Neural progenitor cell (in vitro differentiated cells): Measurements from ENCODE around the gene CNEP1R1. TPM values are rescaled to one million over a fixed set of nuclear protein-coding genes. Genes with fewer than 3 reads are reported as not detected.
A peak's percentile ranks its signal among the peaks of the same experiment; 100 is the strongest.

Experiments
- DNase-seq: peaks from one replicate; pipeline ENCODE4 v3.0.0-alpha.2; 2016; ENCODE audit warnings: low spot score
- H2AFZ ChIP-seq: fragments of 200-600 bp; sonication (generic); replicated peaks from 2 replicates; pipeline ENCODE4 v1.6.1; 2016; ENCODE audit warnings: antibody characterized with exemption
- H3F3A ChIP-seq: fragments of 200-600 bp; sonication (generic); 2 replicates; pipeline ENCODE4 v1.6.1; 2016; ENCODE audit warnings: antibody characterized with exemption, low read depth
- H3K27ac ChIP-seq: fragments of 200-600 bp; sonication (generic); 2 replicates; pipeline ENCODE4 v1.5.1; 2016; ENCODE audit warnings: mild to moderate bottlenecking
- H3K27me3 ChIP-seq: fragments of 200-600 bp; sonication (generic); 2 replicates; pipeline ENCODE4 v1.6.1; 2016; ENCODE audit warnings: mild to moderate bottlenecking, moderate library complexity
- H3K36me3 ChIP-seq: fragments of 200-600 bp; sonication (generic); 2 replicates; pipeline ENCODE4 v1.5.1; 2016
- H3K4me1 ChIP-seq: fragments of 200-600 bp; sonication (generic); 2 replicates; pipeline ENCODE4 v1.6.1; 2016; ENCODE audit warnings: mixed run types
- H3K4me2 ChIP-seq: fragments of 200-600 bp; sonication (generic); 2 replicates; pipeline ENCODE4 v1.6.1; 2016
- H3K4me3 ChIP-seq: fragments of 200-600 bp; sonication (generic); 2 replicates; pipeline ENCODE4 v1.5.1; 2016
- H3K79me2 ChIP-seq: fragments of 200-600 bp; sonication (generic); 2 replicates; pipeline ENCODE4 v1.6.1; 2016; ENCODE audit warnings: low read depth
- H3K9ac ChIP-seq: fragments of 200-600 bp; sonication (generic); 2 replicates; pipeline ENCODE4 v1.6.1; 2016
- H3K9me3 ChIP-seq: fragments of 200-600 bp; sonication (generic); 2 replicates; pipeline ENCODE4 v1.5.1; 2016; ENCODE audit warnings: low read depth
- H4K20me1 ChIP-seq: fragments of 200-600 bp; sonication (generic); 2 replicates; pipeline ENCODE4 v1.6.1; 2016; ENCODE audit warnings: low read depth
- H3K27ac Mint-ChIP-seq: 3 replicates; pipeline ENCODE4 v1.8.0; 2021; ENCODE audit warnings: mixed read lengths
- H3K27me3 Mint-ChIP-seq: 2 replicates; pipeline ENCODE4 v1.8.0; 2022; ENCODE audit warnings: low read depth, mild to moderate bottlenecking, inconsistent platforms, moderate library complexity, mixed read lengths; ENCODE audit not compliant: insufficient read depth
- H3K36me3 Mint-ChIP-seq: 3 replicates; pipeline ENCODE4 v1.8.0; 2021; ENCODE audit warnings: mixed read lengths
- H3K4me1 Mint-ChIP-seq: 3 replicates; pipeline ENCODE4 v1.8.0; 2021; ENCODE audit warnings: mixed read lengths
- H3K4me3 Mint-ChIP-seq: 3 replicates; pipeline ENCODE4 v1.8.0; 2021; ENCODE audit warnings: mild to moderate bottlenecking, moderate library complexity, mixed read lengths
- H3K9me3 Mint-ChIP-seq: 3 replicates; pipeline ENCODE4 v1.8.0; 2020; ENCODE audit warnings: mixed read lengths
- CTCF ChIP-seq: fragments of 200-600 bp; sonication (generic); IDR thresholded peaks from 2 replicates; pipeline ENCODE4 v1.5.1; 2017; ENCODE audit warnings: antibody characterized with exemption, mild to moderate bottlenecking
- EZH2 ChIP-seq: fragments of 200-600 bp; sonication (generic); IDR thresholded peaks from 2 replicates; pipeline ENCODE4 v1.6.1; 2017; ENCODE audit warnings: antibody characterized with exemption, mild to moderate bottlenecking, moderate library complexity
- EZH2phosphoT487 ChIP-seq: fragments of 200-600 bp; sonication (generic); IDR thresholded peaks from 2 replicates; pipeline ENCODE4 v1.6.1; 2017; ENCODE audit warnings: antibody characterized with exemption
- total RNA-seq: library from RNA; depleted of rRNA; stranded (reverse); fragments of >200 nt; gene quantifications from 2 replicates; pipeline ENCODE4 v1.2.3, GENCODE V29; 2015; ENCODE audit warnings: low replicate concordance

The CNEP1R1 gene
- total RNA-seq, 1 donor from 2014 or later: 52.7 TPM

DNA sequence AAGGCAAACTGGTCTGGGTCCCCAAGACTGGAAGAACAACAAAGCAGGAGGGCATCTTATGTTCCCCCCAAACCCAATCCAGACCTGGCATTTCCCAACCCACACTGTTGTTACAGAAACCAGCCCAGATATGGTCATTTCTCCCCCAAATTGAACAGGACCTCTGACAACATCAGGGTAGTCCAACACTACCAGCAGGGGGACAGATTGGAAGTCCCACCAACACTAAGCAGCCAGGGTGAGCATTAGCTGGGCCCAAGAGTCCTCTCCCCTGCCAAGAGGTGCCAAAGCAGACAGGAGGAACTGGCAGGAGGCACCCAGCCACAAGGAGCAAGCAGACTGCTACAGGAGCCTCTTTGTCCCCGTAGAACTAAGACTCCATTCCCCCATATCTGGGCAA is 29.3 kb upstream of the CNEP1R1 start:
- Histone ChIP-seq H4K20me1 (no peaks in the 10 kb centered on the region), H3K4me3 (no peak overlapping the region), H3K27ac (no peak overlapping the region), H2AFZ (no peak overlapping the region), H3K9me3 (no peaks in the 10 kb centered on the region), H3F3A (no peaks in the 10 kb centered on the region), H3K36me3 (no peaks in the 10 kb centered on the region), H3K79me2 (no peaks in the 10 kb centered on the region), H3K4me1 (no peaks in the 10 kb centered on the region), H3K9ac (no peak overlapping the region), H3K4me2 (no peak overlapping the region), H3K27me3 (peaks cover 7% of the 10 kb centered on the region)
- Mint-ChIP-seq H3K4me1 (no peaks in the 10 kb centered on the region), H3K27me3 (peaks cover 7% of the 10 kb centered on the region), H3K4me3 (no peak overlapping the region), H3K9me3 (no peaks in the 10 kb centered on the region), H3K36me3 (no peaks in the 10 kb centered on the region), H3K27ac (no peak overlapping the region)
- TF ChIP-seq EZH2: no peak
- TF ChIP-seq CTCF: no peak
- no peak for TF ChIP-seq EZH2phosphoT487
- no peak for DNase-seq

DNA sequence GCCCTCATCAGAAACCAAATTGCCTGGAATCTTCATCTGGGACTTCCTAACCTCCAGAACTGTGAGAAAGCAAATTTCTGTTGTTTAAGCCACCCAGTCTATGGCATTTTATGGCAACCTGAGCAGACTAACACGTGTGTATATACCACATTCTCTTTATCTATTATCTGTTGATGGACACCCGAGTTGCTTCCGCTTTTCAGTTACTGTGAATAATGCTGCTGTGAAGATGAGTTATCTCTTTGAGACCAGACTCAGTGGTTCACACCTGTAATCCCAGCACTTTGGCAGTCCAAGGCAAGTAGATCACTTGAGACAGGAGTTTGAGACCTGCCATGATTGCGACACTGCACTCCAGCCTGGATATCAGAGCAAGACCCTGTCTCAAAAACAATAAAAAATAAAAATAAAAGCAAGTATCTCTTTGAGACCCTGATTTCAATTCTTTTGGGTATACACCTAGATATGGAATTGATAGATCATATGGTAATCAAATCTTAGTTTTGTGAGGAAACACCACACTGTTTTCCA is 27.2 kb upstream of the CNEP1R1 start:
- Histone ChIP-seq H4K20me1 (no peaks in the 10 kb centered on the region), H2AFZ (peak overlapping the region; percentile 12), H3K4me2 (no peak overlapping the region), H3K27me3 (peaks cover 7% of the 10 kb centered on the region), H3K9me3 (no peaks in the 10 kb centered on the region), H3K79me2 (no peaks in the 10 kb centered on the region), H3K27ac (no peak overlapping the region), H3K36me3 (no peaks in the 10 kb centered on the region), H3K4me3 (no peak overlapping the region), H3K9ac (no peak overlapping the region), H3K4me1 (no peaks in the 10 kb centered on the region), H3F3A (no peaks in the 10 kb centered on the region)
- Mint-ChIP-seq H3K4me3 (no peak overlapping the region), H3K36me3 (no peaks in the 10 kb centered on the region), H3K9me3 (no peaks in the 10 kb centered on the region), H3K4me1 (no peaks in the 10 kb centered on the region), H3K27ac (no peak overlapping the region), H3K27me3 (peaks cover 7% of the 10 kb centered on the region)
- DNase-seq: no peak
- no peak for TF ChIP-seq EZH2
- no peak for TF ChIP-seq CTCF
- no peak for TF ChIP-seq EZH2phosphoT487

GRCh38 chr16:49998991-49999390 is 26.0 kb upstream of the CNEP1R1 start:
- no peaks in the 10 kb centered on the region for H3K4me1 ChIP-seq
- no peaks in the 10 kb centered on the region for H3K36me3 ChIP-seq
- Mint-ChIP-seq H3K27me3 (peaks cover 2% of the 10 kb centered on the region), H3K36me3 (no peaks in the 10 kb centered on the region), H3K4me3 (no peak overlapping the region), H3K27ac (no peak overlapping the region), H3K9me3 (no peaks in the 10 kb centered on the region), H3K4me1 (no peaks in the 10 kb centered on the region)
- no peak overlapping the region for H3K9ac ChIP-seq
- H3K4me3 ChIP-seq: no peak overlapping the region
- H3K79me2 ChIP-seq: no peaks in the 10 kb centered on the region
- no peaks in the 10 kb centered on the region for H3F3A ChIP-seq
- H3K27ac ChIP-seq: no peak overlapping the region
- peaks cover 7% of the 10 kb centered on the region for H3K27me3 ChIP-seq
- TF ChIP-seq CTCF (no peak), EZH2 (no peak), EZH2phosphoT487 (no peak)
- no peaks in the 10 kb centered on the region for H4K20me1 ChIP-seq
- H3K9me3 ChIP-seq: no peaks in the 10 kb centered on the region
- no peak overlapping the region for H2AFZ ChIP-seq
- no peak for DNase-seq
- no peak overlapping the region for H3K4me2 ChIP-seq
